IMR-90 (cell line): ENCODE results near the gene C6orf118. TPM values are rescaled to one million over a fixed set of nuclear protein-coding genes. Genes with fewer than 3 reads are reported as not detected.

Experiments
- ATAC-seq: fragments of 200-7000 bp; cut with Tn5 transposase; 2 replicates; pipeline ENCODE4 v1.9.1; 2020; ENCODE audit warnings: low read depth, mild to moderate bottlenecking, moderate library complexity
- BruUV-seq: library from RNA; stranded (reverse); fragments of 400-500 nt; replicated peaks from 2 replicates; lab custom pipeline; 2021; lab: Mats Ljungman, UMichigan
- CTCF ChIA-PET: fragments of 300-600 bp; formaldehyde crosslinking; extraction: SDS; loops from one replicate; lab custom pipeline; 2021; ENCODE audit warnings: antibody characterized with exemption; lab: Yijun Ruan, JAX
- POLR2A ChIA-PET: fragments of 300-600 bp; sonication (Branson Sonifier 250); formaldehyde crosslinking; loops from one replicate; lab custom pipeline; 2022; ENCODE audit warnings: antibody characterized with exemption; ENCODE audit not compliant: unreplicated experiment; lab: Charles Lee
- DNase-seq: peaks from one replicate; pipeline ENCODE4 v3.0.0; 2013
- H2AFZ ChIP-seq: replicated peaks from 2 replicates; pipeline ENCODE3; 2013; ENCODE audit warnings: low read length, mild to moderate bottlenecking; ENCODE audit not compliant: poor library complexity
- H2AK5ac ChIP-seq: 2 replicates; pipeline ENCODE4 v1.6.1; 2013; ENCODE audit warnings: low read depth, low read length, inconsistent platforms
- H2AK9ac ChIP-seq: replicated peaks from 2 replicates; pipeline ENCODE3; 2013; ENCODE audit warnings: mild to moderate bottlenecking, low read depth, low read length, moderate library complexity; ENCODE audit not compliant: poor library complexity
- H2BK120ac ChIP-seq: 2 replicates; pipeline ENCODE4 v1.6.1; 2013; ENCODE audit warnings: low read depth, low read length, inconsistent platforms
- H2BK15ac ChIP-seq: 3 replicates; pipeline ENCODE4 v1.6.1; 2013; ENCODE audit warnings: low read depth, low read length, inconsistent platforms
- H2BK20ac ChIP-seq: 2 replicates; pipeline ENCODE4 v1.6.1; 2013; ENCODE audit warnings: low read depth, mild to moderate bottlenecking, inconsistent platforms, low read length, moderate library complexity
- H2BK5ac ChIP-seq: 2 replicates; pipeline ENCODE4 v1.6.1; 2013; ENCODE audit warnings: mild to moderate bottlenecking, low read depth, low read length, inconsistent platforms; ENCODE audit not compliant: poor library complexity, severe bottlenecking
- H3K14ac ChIP-seq: replicated peaks from 2 replicates; pipeline ENCODE4 v1.6.1; 2013; ENCODE audit warnings: low read depth, low read length, inconsistent platforms
- H3K18ac ChIP-seq: 2 replicates; pipeline ENCODE4 v1.6.1; 2013; ENCODE audit warnings: low read depth, low read length, control low read depth
- H3K23ac ChIP-seq: 2 replicates; pipeline ENCODE4 v1.6.1; 2013; ENCODE audit warnings: low read depth, low read length, inconsistent platforms
- H3K27ac ChIP-seq: 2 replicates; pipeline ENCODE4 v1.5.1; 2013; ENCODE audit warnings: mild to moderate bottlenecking, control low read depth, low read length; ENCODE audit not compliant: insufficient read depth
- H3K27me3 ChIP-seq: 2 replicates; pipeline ENCODE4 v1.6.1; 2013; ENCODE audit warnings: low read length; ENCODE audit not compliant: control insufficient read depth, insufficient read depth
- H3K36me3 ChIP-seq: 2 replicates; pipeline ENCODE4 v1.6.1; 2013; ENCODE audit warnings: low read length, mixed read lengths; ENCODE audit not compliant: control insufficient read depth, insufficient read depth
- H3K4ac ChIP-seq: 2 replicates; pipeline ENCODE4 v1.6.1; 2013; ENCODE audit warnings: low read depth, low read length, inconsistent platforms
- H3K4me1 ChIP-seq: 2 replicates; pipeline ENCODE4 v1.6.1; 2013; ENCODE audit warnings: low read length, mixed read lengths; ENCODE audit not compliant: control insufficient read depth, insufficient read depth
- H3K4me2 ChIP-seq: 2 replicates; pipeline ENCODE4 v1.6.1; 2013; ENCODE audit warnings: low read depth, mild to moderate bottlenecking, control low read depth, low read length, moderate library complexity
- H3K4me3 ChIP-seq: 2 replicates; pipeline ENCODE4 v1.5.1; 2013; ENCODE audit warnings: low read depth, mild to moderate bottlenecking, control low read depth, low read length, moderate library complexity; ENCODE audit not compliant: insufficient read depth
- H3K56ac ChIP-seq: 2 replicates; pipeline ENCODE4 v1.6.1; 2013; ENCODE audit warnings: low read length, inconsistent platforms; ENCODE audit not compliant: insufficient read depth; ENCODE audit errors: extremely low read depth
- H3K79me1 ChIP-seq, 2 experiments: 2 replicates each; pipeline ENCODE4 v1.6.1; 2013; ENCODE audit warnings: low read length in 2 of 2, inconsistent platforms in 1 of 2, low read depth in 1 of 2
- H3K9ac ChIP-seq: 2 replicates; pipeline ENCODE4 v1.6.1; 2013; ENCODE audit warnings: low read depth, low read length, control low read depth
- H3K9me1 ChIP-seq: 2 replicates; pipeline ENCODE4 v1.6.1; 2013; ENCODE audit warnings: low read length, inconsistent platforms; ENCODE audit not compliant: insufficient read depth
- H3K9me3 ChIP-seq: 2 replicates; pipeline ENCODE4 v1.6.1; 2013; ENCODE audit warnings: low read length; ENCODE audit not compliant: control insufficient read depth, insufficient read depth
- H4K20me1 ChIP-seq: 2 replicates; pipeline ENCODE4 v1.6.1; 2013; ENCODE audit warnings: low read length, inconsistent platforms; ENCODE audit not compliant: insufficient read depth
- H4K5ac ChIP-seq: 2 replicates; pipeline ENCODE4 v1.6.1; 2013; ENCODE audit warnings: mild to moderate bottlenecking, low read depth, low read length, control low read depth
- H4K8ac ChIP-seq, 2 experiments: 2 replicates each; pipeline ENCODE4 v1.6.1; 2013; ENCODE audit warnings: low read depth in 2 of 2, low read length in 2 of 2, control low read depth in 1 of 2, inconsistent platforms in 1 of 2
- H4K91ac ChIP-seq: 2 replicates; pipeline ENCODE4 v1.6.1; 2013; ENCODE audit warnings: low read depth, low read length, inconsistent platforms; ENCODE audit not compliant: insufficient read depth
- FOS ChIP-seq: fragments of 150-350 bp; IDR thresholded peaks from 2 replicates; pipeline ENCODE4 v1.6.1; 2016; ENCODE audit warnings: low read depth, low read length
- MAFK ChIP-seq: IDR thresholded peaks from 2 replicates; pipeline ENCODE4 v1.6.1; 2012; ENCODE audit warnings: low read depth, low read length, improper control_type of control experiment
- RCOR1 ChIP-seq: IDR thresholded peaks from 2 replicates; pipeline ENCODE4 v1.6.1; 2012; ENCODE audit warnings: mild to moderate bottlenecking, low read length, improper control_type of control experiment; ENCODE audit not compliant: insufficient replicate concordance
- WGBS, 2 experiments: methylation state at CpG; one replicate each; pipeline versions ENCODE4 v1.1.5 to v1.1.7; 2013; ENCODE audit warnings: missing lambda C conversion rate in 2 of 2; ENCODE audit not compliant: insufficient read length in 1 of 2; ENCODE audit errors: extremely low coverage in 2 of 2; 5-methylcytosine and 5-hydroxymethylcytosine counted together
- dilution Hi-C: fragments of 300-500 bp; cut with HindIII; formaldehyde crosslinking; loops from one replicate; pipeline ENCODE4 v1.14.3; 2018; ENCODE audit warnings: low sequenced_read_pairs; ENCODE audit not compliant: unreplicated experiment
- in situ Hi-C: fragments of 300-500 bp; cut with MboI; formaldehyde crosslinking; loops from 3 replicates; pipeline ENCODE4 v1.14.3; 2019; ENCODE audit warnings: low sequenced_read_pairs, inconsistent platforms, mixed read lengths
- intact Hi-C: fragments of 100-400 bp; cut with micrococcal nuclease; formaldehyde crosslinking; loops from 2 replicates; pipeline ENCODE4 v1.10.0; 2022
- polyA plus RNA-seq, 3 experiments: library from polyadenylated mRNA; depleted of rRNA; stranded (reverse); fragments of >200 nt; gene quantifications; 2 replicates each; pipeline ENCODE4 v1.2.3, GENCODE V29; 2012; ENCODE audit warnings: low replicate concordance in 1 of 3
- total RNA-seq: library from RNA; depleted of rRNA; stranded (reverse); fragments of >200 nt; gene quantifications from 2 replicates; pipeline ENCODE4 v1.2.3, GENCODE V29; 2012
- TF ChIP-seq, protein P1 (sequence below): fragments of 150-350 bp; IDR thresholded peaks from 2 replicates; pipeline ENCODE4 v1.6.1; 2017; ENCODE audit warnings: mild to moderate bottlenecking, antibody characterized with exemption, low read length, low read depth

The C6orf118 gene
- total and polyA plus RNA-seq, 2 of the 4 experiments (the other 2 are of a cell fraction) = not detected

DNA sequence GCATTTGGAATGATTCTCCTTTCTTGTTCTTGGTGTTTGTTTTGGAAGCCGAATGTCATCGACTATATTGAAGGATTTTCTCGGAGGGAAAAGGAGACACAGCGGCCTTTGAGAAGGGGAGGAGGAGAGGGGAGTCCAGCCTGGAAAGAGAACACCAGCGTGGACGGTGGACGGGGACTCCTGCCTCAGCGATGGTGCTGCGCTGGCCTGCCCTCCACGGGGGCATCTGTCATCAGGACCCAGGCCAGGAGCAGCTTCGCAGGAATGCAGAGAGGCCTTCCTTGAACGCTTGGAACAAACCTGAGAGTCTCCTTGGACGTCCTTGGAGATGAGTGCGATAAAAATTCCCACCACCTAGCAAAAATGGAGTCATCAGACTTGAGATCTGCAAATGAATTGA is 8.3 kb upstream of the C6orf118 start:
- H3K79me1 ChIP-seq = no peaks in the 10 kb centered on the region
- WGBS, 2 experiments = no CpG with 5 or more reads among the region's 14 CpGs

More for the DNA sequence above, 8.3 kb upstream of the C6orf118 start:
- no peak overlapping the region for H3K4me3 ChIP-seq
- H3K27me3 ChIP-seq = no peaks in the 10 kb centered on the region
- H3K9me1 ChIP-seq = no peaks in the 10 kb centered on the region
- no peak for ATAC-seq
- no peak overlapping the region for H2BK120ac ChIP-seq
- H2BK20ac ChIP-seq = no peak overlapping the region
- no peak overlapping the region for H3K14ac ChIP-seq
- H3K9me3 ChIP-seq = peaks cover 7% of the 10 kb centered on the region
- H4K8ac ChIP-seq = no peak overlapping the region
- no peak overlapping the region for H3K56ac ChIP-seq
- dilution Hi-C loops = no loop called here
- no peak overlapping the region for H3K9ac ChIP-seq
- intact Hi-C loops = no loop called here
- H4K5ac ChIP-seq = no peak overlapping the region
- in situ Hi-C loops = no loop called here
- H2AK9ac ChIP-seq = no peak overlapping the region
- H2BK15ac ChIP-seq = no peak overlapping the region
- no peak overlapping the region for H3K4ac ChIP-seq
- no peak overlapping the region for H3K23ac ChIP-seq
- no peak for TF ChIP-seq MAFK
- TF ChIP-seq RCOR1 = no peak
- TF ChIP-seq FOS = no peak
- TF ChIP-seq, protein P1, sequence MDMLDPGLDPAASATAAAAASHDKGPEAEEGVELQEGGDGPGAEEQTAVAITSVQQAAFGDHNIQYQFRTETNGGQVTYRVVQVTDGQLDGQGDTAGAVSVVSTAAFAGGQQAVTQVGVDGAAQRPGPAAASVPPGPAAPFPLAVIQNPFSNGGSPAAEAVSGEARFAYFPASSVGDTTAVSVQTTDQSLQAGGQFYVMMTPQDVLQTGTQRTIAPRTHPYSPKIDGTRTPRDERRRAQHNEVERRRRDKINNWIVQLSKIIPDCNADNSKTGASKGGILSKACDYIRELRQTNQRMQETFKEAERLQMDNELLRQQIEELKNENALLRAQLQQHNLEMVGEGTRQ = no peak
- H2BK5ac ChIP-seq = no peak overlapping the region
- H3K18ac ChIP-seq = no peak overlapping the region
- DNase-seq = no peak
- no peak overlapping the region for H4K91ac ChIP-seq
- H2AFZ ChIP-seq = no peak overlapping the region
- H2AK5ac ChIP-seq = no peak overlapping the region
- H3K27ac ChIP-seq = no peak overlapping the region
- H3K4me1 ChIP-seq = no peaks in the 10 kb centered on the region
- no peaks in the 10 kb centered on the region for H3K36me3 ChIP-seq
- H4K20me1 ChIP-seq = no peaks in the 10 kb centered on the region
- ChIA-PET CTCF (no interaction called here), POLR2A (no interaction called here)
- BruUV-seq = no TSS peak
- H3K4me2 ChIP-seq = no peak overlapping the region
